Activated naive CD8-positive, alpha-beta T cell treated with anti-CD3 and anti-CD28 coated beads, Interleukin-2, amount 10 ng/mL, durations not matched to agents 7 days and 5 days (primary cell): ENCODE measurements around the gene ZBED6. TPM values are rescaled to one million over a fixed set of nuclear protein-coding genes. Genes with fewer than 3 reads are reported as not detected.
"Not testable (repeated sequence)": the region's sequence is repeated elsewhere in the genome, so short reads cannot be mapped to it uniquely, and the experiment has no call there.

ENCODE experiments used
- ATAC-seq: fragments of 150-1000 bp; cut with Tn5 transposase; one replicate; pipeline ENCODE4 v1.10.0; 2021; ENCODE audit warnings: low read depth, moderate library complexity
- POLR2A ChIA-PET: fragments of 350-600 bp; sonication (Branson Sonifier 250); formaldehyde crosslinking; loops from one replicate; lab custom pipeline; 2021; ENCODE audit warnings: antibody characterized with exemption; lab: Charles Lee
- DNase-seq: peaks from one replicate; pipeline ENCODE4 v3.0.0; 2021
- H3K27ac Mint-ChIP-seq: one replicate; pipeline ENCODE4 v1.8.0; 2022; ENCODE audit warnings: mild to moderate bottlenecking, mixed read lengths
- H3K27me3 Mint-ChIP-seq: one replicate; pipeline ENCODE4 v1.8.0; 2022; ENCODE audit warnings: mild to moderate bottlenecking, moderate library complexity, mixed read lengths
- H3K36me3 Mint-ChIP-seq: one replicate; pipeline ENCODE4 v1.8.0; 2021; ENCODE audit warnings: mild to moderate bottlenecking, mixed read lengths
- H3K4me1 Mint-ChIP-seq: one replicate; pipeline ENCODE4 v1.8.0; 2021; ENCODE audit warnings: mixed read lengths
- H3K4me3 Mint-ChIP-seq: one replicate; pipeline ENCODE4 v1.8.0; 2022; ENCODE audit warnings: mild to moderate bottlenecking, moderate library complexity, mixed read lengths
- H3K9me3 Mint-ChIP-seq: one replicate; pipeline ENCODE4 v1.8.0; 2021; ENCODE audit warnings: mixed read lengths
- total RNA-seq, 2 experiments: library from RNA; stranded (reverse); gene quantifications; one replicate each; pipeline ENCODE4 v1.2.3, GENCODE V29; 2021

The ZBED6 gene, protein sequence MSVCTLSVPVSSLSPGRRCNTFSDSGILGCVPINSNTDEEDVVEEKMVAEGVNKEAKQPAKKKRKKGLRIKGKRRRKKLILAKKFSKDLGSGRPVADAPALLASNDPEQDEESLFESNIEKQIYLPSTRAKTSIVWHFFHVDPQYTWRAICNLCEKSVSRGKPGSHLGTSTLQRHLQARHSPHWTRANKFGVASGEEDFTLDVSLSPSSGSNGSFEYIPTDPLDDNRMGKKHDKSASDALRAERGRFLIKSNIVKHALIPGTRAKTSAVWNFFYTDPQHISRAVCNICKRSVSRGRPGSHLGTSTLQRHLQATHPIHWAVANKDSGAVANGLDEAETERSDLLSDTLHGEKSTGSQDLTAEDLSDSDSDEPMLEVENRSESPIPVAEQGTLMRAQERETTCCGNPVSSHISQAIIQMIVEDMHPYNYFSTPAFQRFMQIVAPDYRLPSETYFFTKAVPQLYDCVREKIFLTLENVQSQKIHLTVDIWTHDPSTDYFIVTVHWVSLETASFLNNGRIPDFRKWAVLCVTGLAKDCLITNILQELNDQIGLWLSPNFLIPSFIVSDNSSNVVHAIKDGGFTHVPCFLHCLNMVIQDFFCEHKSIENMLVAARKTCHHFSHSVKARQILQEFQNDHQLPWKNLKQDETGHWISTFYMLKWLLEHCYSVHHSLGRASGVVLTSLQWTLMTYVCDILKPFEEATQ (N-terminal part only)
- total RNA-seq: 10 to 100 TPM; 20.7 to 21.8 TPM

DNA sequence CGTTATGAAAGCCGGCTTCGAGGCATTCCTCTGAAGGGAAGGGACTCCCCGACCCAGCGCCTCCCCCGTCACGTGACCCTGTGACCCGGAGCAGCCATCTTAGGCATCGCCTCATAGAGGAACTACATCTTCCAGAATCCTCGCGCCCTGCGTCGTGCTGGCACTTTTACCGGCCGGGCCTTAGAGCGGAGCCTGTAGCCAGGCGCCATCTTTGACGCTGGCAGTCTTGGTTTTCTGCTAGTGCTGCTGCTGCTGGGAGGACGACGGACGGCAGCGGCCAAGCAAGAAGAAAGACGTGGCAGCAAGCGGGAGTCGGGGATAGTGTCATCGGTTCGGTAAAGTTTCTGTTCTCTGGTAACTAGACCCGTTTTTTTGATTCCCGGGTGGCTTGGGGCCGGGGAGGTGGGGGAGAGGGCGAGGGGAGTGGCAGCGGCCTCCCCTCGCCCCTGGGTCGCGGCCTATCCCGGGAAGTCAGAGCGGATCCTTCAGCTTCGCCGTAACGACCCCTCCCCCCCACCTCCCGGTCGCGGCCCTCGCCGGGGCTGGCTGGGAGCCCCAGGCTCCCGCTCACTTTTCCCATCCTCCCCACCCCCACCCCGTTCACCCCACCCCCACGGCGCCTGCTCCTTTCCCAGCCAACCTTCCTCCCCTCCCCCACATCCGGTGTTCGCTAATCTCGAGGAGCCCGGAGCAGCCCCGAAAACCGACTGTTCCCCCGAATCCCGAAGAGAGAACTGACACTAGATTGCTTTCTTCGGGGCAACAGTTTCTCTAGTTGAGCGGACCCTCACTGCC, at the start of gene ZBED6, which contains the start of gene ZC3H11A:
TSS of gene ZBED6 (plus strand) at position 183 of the 795 bp plus-strand sequence. CDS start 1,900 bp downstream, outside the sequence.
TSS of gene ZC3H11A (plus strand) at position 183 of the 795 bp plus-strand sequence. CDS start 21,448 bp downstream, outside the sequence.
- peaks cover 38% of the 10 kb centered on the region for H3K36me3 Mint-ChIP-seq
- peak within 1 kb of the TSS; percentile 98 for H3K27ac Mint-ChIP-seq
- peaks cover 38% of the 10 kb centered on the region for H3K4me1 Mint-ChIP-seq
- no peaks in the 10 kb centered on the region for H3K27me3 Mint-ChIP-seq
- POLR2A ChIA-PET: interaction anchor here (0.6 kb wide), 1 partner anchor 9 kb away, joined by 5 read pairs; no protein-coding TSS in a partner anchor
- H3K9me3 Mint-ChIP-seq: peaks cover 4% of the 10 kb centered on the region
- DNase-seq: peak; percentile 93
- H3K4me3 Mint-ChIP-seq: peak within 1 kb of the TSS; percentile 99
- ATAC-seq: peak; percentile 100

DNA sequence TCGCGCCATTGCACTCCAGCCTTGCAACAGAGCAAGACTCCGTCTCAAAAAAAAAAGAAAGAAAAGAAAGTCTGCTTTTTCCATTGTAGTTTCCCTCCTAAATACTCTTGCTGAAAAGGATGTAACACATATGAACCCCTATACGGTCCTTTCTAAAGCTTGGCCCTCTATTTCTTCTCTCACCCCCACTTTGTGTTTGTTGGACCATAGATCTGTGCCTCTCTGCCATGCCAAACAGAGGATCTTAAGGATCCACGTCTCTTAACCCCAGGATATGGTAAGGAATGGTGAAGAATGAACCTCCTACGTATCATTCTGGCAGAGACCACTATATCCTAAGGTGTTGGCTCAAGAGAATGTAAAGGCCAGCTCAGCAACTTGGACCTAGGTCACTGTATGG, 49.1 kb upstream of the ZBED6 start:
- H3K4me1 Mint-ChIP-seq: peaks cover 18% of the 10 kb centered on the region
- peaks cover 2% of the 10 kb centered on the region for H3K9me3 Mint-ChIP-seq
- POLR2A ChIA-PET: interaction anchor here (2.3 kb wide), 1 partner anchor 19 kb away, joined by 5 read pairs; the partner anchor contains the start of gene LAX1
- DNase-seq (no peak), ATAC-seq (no peak)
- no peak overlapping the region for H3K4me3 Mint-ChIP-seq
- no peaks in the 10 kb centered on the region for H3K27me3 Mint-ChIP-seq
- H3K36me3 Mint-ChIP-seq: peaks cover 26% of the 10 kb centered on the region
- H3K27ac Mint-ChIP-seq: no peak overlapping the region

DNA sequence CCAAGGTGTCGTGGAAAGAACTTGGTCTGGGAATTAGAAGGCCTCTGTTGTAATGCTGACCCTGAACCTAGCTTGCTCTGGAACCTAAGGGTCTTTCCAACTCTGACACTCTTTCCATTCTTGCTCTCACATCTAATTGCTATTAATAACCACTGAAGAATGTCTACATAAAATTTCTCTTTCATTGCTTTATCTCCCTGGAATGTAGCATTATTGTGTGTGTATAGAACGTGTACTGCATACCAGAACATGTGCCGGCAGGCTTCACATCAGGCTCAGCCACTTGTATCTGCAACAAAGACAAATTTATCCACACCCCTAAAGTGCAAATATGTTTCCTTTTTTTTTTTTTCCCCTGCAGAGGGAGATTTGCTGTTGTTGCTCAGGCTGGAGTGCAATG, 44.4 kb upstream of the ZBED6 start:
- Mint-ChIP-seq H3K4me3 (no peak overlapping the region), H3K4me1 (peaks cover 16% of the 10 kb centered on the region), H3K27me3 (no peaks in the 10 kb centered on the region), H3K27ac (no peak overlapping the region), H3K36me3 (peaks cover 2% of the 10 kb centered on the region), H3K9me3 (no peaks in the 10 kb centered on the region)
- POLR2A ChIA-PET: interaction anchor here (0.7 kb wide), 2 partner anchors 11 to 138 kb away, joined by 5 read pairs; no protein-coding TSS in a partner anchor
- DNase-seq: no peak
- no peak for ATAC-seq

DNA sequence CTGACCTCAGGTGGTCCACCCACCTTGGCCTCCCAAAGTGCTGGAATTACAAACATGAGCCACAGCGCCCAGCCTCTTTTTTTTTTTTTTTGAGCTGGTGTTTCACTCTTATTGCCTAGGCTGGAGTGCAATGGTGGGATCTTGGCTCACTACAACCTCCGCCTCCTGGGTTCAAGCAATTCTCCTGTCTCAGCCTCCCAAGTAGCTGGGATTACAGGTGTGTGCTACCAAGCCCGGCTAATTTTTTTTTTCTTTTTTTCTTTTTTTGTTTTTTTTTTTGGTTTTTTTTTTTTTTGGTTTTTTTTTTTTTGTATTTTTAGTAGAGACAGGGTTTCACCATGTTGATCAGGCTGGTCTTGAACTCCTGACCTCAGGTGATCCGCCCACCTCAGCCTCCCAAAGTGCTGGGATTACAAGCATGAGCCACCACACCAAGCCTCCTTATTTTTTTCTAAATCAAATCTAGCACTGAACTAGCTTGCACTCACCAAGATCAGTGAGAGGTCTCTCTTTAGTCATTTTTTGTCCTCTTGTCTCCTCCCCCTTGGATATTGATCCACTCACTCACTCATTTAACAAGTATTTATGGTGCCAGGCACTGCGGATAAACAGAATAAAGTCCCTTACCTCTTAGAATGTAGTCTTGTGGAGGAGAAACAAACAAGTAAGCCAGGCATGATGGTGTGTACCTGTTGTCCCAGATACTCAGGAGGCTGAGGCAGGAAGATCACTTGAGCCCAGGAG, 43.6 kb upstream of the ZBED6 start:
- H3K9me3 Mint-ChIP-seq, H3K4me3 Mint-ChIP-seq, H3K36me3 Mint-ChIP-seq, DNase-seq, H3K27me3 Mint-ChIP-seq, H3K27ac Mint-ChIP-seq, ATAC-seq: not testable (repeated sequence)
- H3K4me1 Mint-ChIP-seq: peaks cover 17% of the 10 kb centered on the region
- POLR2A ChIA-PET: interaction anchor here (0.7 kb wide), 2 partner anchors 12 to 138 kb away, joined by 5 read pairs; no protein-coding TSS in a partner anchor

DNA sequence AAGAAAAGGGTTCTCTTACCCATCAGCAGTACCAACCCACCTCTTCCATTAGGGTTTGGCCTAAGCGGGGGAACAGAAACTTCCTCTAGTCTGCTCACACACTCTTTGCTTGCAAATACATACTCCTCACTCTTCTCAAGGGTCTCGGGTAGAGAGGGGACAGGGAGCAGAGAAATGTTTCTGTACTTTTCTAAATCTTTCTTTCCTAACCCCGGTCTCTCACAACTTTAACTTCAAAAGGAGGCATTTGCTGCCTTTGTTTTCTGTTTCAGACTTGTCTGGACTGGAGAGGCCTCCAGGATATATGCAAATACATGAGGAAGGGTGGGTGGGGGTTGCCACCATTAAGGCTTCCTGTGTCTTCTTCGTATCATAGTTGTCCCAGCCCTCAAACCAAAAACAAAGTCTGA, 41.0 kb upstream of the ZBED6 start:
- Mint-ChIP-seq H3K4me1 (peaks cover 20% of the 10 kb centered on the region), H3K9me3 (no peaks in the 10 kb centered on the region), H3K27ac (peak overlapping the region; percentile 86), H3K27me3 (no peaks in the 10 kb centered on the region), H3K4me3 (peak overlapping the region; percentile 40), H3K36me3 (no peaks in the 10 kb centered on the region)
- POLR2A ChIA-PET: interaction anchor here (0.7 to 3.3 kb wide), 2 partner anchors 10 to 675 kb away, joined by 3 to 14 read pairs; partner anchors contain the start of gene LAX1
- ATAC-seq: peak; percentile 68
- DNase-seq: no peak

DNA sequence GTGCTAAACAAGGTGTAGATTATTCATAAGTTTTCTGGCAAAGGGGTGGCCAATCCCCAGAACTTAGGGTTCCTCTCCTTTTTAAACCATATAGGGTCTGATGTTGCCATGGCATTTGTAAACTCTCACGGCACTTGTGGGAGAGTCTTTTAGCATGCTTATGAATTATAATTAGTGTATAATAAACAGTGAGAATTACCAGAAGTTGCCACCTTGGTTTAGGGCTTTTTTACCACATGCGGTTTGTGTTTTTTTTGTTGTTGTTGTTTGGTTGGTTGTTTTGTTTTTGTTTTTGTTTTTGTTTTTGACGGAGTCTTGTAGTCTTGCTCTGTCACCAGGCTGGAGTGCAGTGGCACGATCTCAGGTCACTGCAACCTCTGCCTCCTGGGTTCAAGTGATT, 39.4 kb upstream of the ZBED6 start:
- H3K27me3 Mint-ChIP-seq: no peaks in the 10 kb centered on the region
- H3K9me3 Mint-ChIP-seq: no peaks in the 10 kb centered on the region
- POLR2A ChIA-PET: interaction anchor here (3.3 kb wide), 1 partner anchor 9 kb away, joined by 14 read pairs; the partner anchor contains the start of gene LAX1
- no peak for ATAC-seq
- peaks cover 20% of the 10 kb centered on the region for H3K4me1 Mint-ChIP-seq
- H3K36me3 Mint-ChIP-seq: no peaks in the 10 kb centered on the region
- no peak for DNase-seq
- no peak overlapping the region for H3K4me3 Mint-ChIP-seq
- H3K27ac Mint-ChIP-seq: no peak overlapping the region

DNA sequence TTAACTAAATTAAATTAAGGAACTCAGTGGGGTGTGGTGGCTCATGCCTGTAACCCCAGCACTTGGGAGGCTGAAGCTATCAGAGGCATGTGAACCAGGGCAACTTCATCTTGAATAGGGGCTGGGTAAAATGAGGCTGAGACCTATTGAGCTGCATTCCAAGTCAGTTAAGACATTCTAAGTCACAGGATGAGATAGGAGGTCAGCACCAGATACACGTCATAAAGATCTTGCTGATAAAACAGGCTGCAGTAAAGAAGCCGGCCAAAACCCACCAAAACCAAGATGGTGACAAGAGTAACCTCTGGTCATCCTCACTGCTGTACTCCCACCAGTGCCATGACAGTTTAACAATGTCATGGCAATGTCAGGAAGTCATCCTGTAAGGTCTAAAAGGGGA, 36.7 kb upstream of the ZBED6 start:
- H3K27me3 Mint-ChIP-seq, H3K9me3 Mint-ChIP-seq, POLR2A ChIA-PET, H3K36me3 Mint-ChIP-seq, H3K27ac Mint-ChIP-seq, ATAC-seq, H3K4me3 Mint-ChIP-seq, DNase-seq: not testable (repeated sequence)
- peaks cover 26% of the 10 kb centered on the region for H3K4me1 Mint-ChIP-seq

DNA sequence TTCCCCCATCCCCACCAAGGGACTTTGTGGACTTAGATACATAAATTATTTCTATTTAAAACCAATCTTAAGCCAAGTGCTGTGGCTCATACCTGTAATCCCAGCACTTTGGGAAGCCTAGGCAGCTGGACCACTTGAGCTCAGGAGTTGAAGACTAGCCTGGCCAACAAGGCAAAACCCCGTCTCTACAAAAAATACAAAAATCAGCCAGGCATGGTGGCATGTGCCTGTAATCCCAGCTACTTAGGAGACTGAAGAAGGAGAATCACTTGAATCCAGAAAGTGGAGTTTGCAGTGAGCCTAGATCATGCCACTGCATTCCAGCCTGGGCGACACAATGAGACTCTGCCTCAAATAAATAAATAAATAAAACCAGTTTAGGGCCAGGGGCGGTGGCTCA, 34.9 kb upstream of the ZBED6 start:
- Mint-ChIP-seq H3K27ac (no peak overlapping the region), H3K27me3 (no peaks in the 10 kb centered on the region), H3K4me3 (no peak overlapping the region), H3K4me1 (peaks cover 26% of the 10 kb centered on the region), H3K9me3 (no peaks in the 10 kb centered on the region), H3K36me3 (no peaks in the 10 kb centered on the region)
- DNase-seq: no peak
- POLR2A ChIA-PET: interaction anchor here (0.7 kb wide), 1 partner anchor 49 kb away, joined by 3 read pairs; no protein-coding TSS in a partner anchor
- no peak for ATAC-seq

DNA sequence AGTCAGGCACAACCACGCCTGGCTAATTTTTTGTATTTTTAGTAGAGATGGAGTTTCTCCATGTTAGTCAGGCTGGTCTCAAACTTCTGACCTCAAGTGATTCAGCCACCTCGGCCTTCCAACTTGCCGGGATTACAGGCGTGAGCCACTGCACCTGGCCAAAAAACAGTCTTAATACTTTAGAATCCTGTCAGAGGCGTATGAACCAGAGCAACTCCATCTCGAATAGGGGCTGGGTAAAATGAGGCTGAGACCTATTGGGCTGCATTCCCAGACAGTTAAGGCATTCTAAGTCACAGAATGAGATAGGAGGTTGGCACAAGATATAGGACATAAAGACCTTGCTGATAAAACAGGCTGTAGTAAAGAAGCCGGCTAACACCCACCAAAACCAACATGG, 33.5 kb upstream of the ZBED6 start:
- ATAC-seq, H3K27me3 Mint-ChIP-seq, H3K36me3 Mint-ChIP-seq, H3K27ac Mint-ChIP-seq, H3K4me3 Mint-ChIP-seq, H3K9me3 Mint-ChIP-seq, DNase-seq: not testable (repeated sequence)
- POLR2A ChIA-PET: interaction anchor here (0.7 kb wide), 1 partner anchor 526 kb away, joined by 3 read pairs; no protein-coding TSS in a partner anchor
- H3K4me1 Mint-ChIP-seq: peaks cover 31% of the 10 kb centered on the region

DNA sequence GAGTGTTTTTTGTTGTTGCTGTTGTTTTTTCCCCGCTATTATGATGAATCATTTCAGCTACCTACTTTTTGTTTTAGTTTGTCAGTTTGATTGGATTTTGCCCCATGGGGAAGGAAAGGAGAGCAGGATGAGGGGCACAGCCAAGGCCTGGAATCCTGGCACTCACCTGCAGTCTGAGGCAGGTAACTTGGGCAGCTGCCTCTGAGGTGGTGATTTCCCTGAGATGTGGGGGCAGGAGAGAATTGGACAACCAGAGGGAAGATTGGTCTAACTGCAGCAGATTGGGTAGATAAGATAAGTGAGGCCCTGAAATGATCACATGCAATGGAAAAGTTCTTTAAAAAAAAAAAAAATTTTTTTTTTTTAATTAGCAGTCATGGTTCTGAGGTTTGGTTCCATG, 31.9 kb upstream of the ZBED6 start:
- DNase-seq (no peak), ATAC-seq (no peak)
- Mint-ChIP-seq H3K27me3 (no peaks in the 10 kb centered on the region), H3K27ac (peak overlapping the region; percentile 99), H3K4me1 (peaks cover 37% of the 10 kb centered on the region), H3K4me3 (peak overlapping the region; percentile 23), H3K36me3 (peaks cover 8% of the 10 kb centered on the region), H3K9me3 (no peaks in the 10 kb centered on the region)
- POLR2A ChIA-PET: interaction anchor here (1.6 to 2.3 kb wide), 2 partner anchors 10 to 28 kb away, joined by 4 to 8 read pairs; no protein-coding TSS in a partner anchor

DNA sequence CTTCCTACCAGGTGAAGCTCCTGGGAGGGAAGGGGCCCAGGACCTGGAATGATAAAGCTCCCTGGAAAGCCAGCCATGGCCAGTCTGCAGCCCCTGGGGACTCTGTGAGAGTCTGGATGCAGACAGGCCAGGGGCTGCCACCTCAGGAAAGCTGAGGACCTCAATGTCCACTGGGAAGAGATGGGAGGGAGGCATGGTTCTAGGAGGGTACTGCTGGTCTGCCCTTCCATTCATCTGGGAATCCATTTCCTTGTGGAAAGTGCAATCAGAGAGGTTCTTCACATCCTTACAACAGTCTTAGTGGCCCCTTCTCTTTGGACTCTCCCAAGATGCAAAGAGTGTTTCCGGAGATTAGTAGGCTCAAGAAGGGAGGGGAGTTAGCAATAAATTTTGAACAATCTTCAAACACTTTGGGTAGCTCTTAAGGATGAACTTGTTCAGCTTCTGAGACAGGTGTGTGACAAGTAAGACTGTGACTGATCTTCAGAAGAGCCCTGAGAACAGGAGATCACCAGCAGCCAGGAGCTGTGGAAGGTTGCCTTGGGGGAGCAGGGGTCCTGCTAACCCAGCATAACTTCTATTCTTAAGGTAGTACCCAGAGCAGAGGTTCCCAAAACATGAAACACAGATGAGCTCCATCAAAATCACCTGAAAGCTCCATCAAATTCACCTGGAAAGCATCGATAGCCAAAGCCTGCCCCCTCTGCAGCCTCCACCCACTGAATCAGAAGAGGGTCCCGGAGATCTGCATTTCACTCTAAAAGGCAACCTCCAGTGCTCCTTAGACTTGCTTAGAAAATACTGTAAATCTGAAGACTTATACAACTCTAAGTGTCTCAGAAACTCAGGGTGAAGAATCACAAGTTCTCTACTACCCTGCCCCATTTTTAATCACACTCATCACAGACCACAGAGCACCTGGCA, 31.1 kb upstream of the ZBED6 start:
- peak; percentile 34 for DNase-seq
- H3K4me1 Mint-ChIP-seq: peaks cover 38% of the 10 kb centered on the region

More for the DNA sequence above, 31.1 kb upstream of the ZBED6 start:
- H3K27me3 Mint-ChIP-seq: no peaks in the 10 kb centered on the region
- H3K36me3 Mint-ChIP-seq: peaks cover 11% of the 10 kb centered on the region
- H3K27ac Mint-ChIP-seq: peak overlapping the region; percentile 99
- POLR2A ChIA-PET: interaction anchor here (0.8 to 3.2 kb wide), 25 partner anchors 9 to 744 kb away, joined by 3 to 16 read pairs (median 4); no protein-coding TSS in a partner anchor
- H3K4me3 Mint-ChIP-seq: peak overlapping the region; percentile 94
- no peaks in the 10 kb centered on the region for H3K9me3 Mint-ChIP-seq
- ATAC-seq: peak; percentile 1
